Fibroblast of peridontal ligament (primary cell): ENCODE measurements around the gene MUC6.

Experiments used
- DNase-seq: peaks from one replicate; pipeline ENCODE4 v3.0.0-alpha.2; 2010; ENCODE audit errors: extremely low read depth

Gene MUC6

GRCh38 chr11:965206-965775, 71.2 kb downstream of the MUC6 start:
- no peak for DNase-seq

DNA sequence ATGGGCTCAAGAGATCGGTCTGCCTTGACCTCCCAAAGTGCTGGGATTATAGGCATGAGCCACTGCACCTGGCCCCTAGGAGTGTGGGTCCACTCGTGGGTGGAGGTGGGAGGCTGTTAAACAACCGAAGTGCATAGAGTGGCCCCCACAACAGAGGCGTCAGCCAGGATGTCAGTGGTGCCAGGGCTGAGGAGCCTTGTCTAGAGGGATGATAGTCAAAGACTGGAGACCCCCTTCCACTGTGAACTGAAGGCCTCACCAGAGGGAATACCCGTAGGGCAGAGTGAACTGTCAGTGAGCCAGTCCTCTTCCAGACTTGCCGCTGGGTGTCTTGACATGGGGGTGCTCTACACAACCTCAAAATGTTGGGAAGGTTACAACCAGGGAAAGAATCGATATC, 72.7 kb downstream of the MUC6 start:
- DNase-seq, result no peak
